ENCODE results near the gene HRH2.
"Not testable (repeated sequence)": the region's sequence is repeated elsewhere in the genome, so short reads cannot be mapped to it uniquely, and the experiment has no call there.

The HRH2 gene

GRCh38 chr5:175746851-175747250 lies 89.0 kb downstream of the HRH2 start:
- no CpG with 5 or more reads among the region's 2 CpGs for WGBS (ENCODE audit: insufficient coverage, insufficient read length)
- Histone ChIP-seq H3K36me3 (ENCODE audit: control insufficient read depth, insufficient read depth, low read length) (no peaks in the 10 kb centered on the region), H3K27me3 (ENCODE audit: control insufficient read depth, insufficient read depth, low read length) (no peaks in the 10 kb centered on the region), H3K9me3 (ENCODE audit: control insufficient read depth, insufficient read depth, low read length) (no peaks in the 10 kb centered on the region), H3K4me3 (ENCODE audit: low read length) (no peak overlapping the region), H3K4me1 (ENCODE audit: control insufficient read depth, insufficient read depth, low read length) (0 out of 2 replicates have a peak, but pooled peaks cover 1% of the 10 kb centered on the region), H3K27ac (ENCODE audit: low read length) (no peak overlapping the region)
- no peak for DNase-seq (ENCODE audit: low read depth, low spot score)

GRCh38 chr5:175747539-175748060 lies 89.7 kb downstream of the HRH2 start:
- Histone ChIP-seq H3K27ac (ENCODE audit: low read length) (no peak overlapping the region), H3K27me3 (ENCODE audit: control insufficient read depth, insufficient read depth, low read length) (no peaks in the 10 kb centered on the region), H3K4me3 (ENCODE audit: low read length) (no peak overlapping the region), H3K36me3 (ENCODE audit: control insufficient read depth, insufficient read depth, low read length) (no peaks in the 10 kb centered on the region), H3K4me1 (ENCODE audit: control insufficient read depth, insufficient read depth, low read length) (0 out of 2 replicates have a peak, but pooled peaks cover 1% of the 10 kb centered on the region), H3K9me3 (ENCODE audit: control insufficient read depth, insufficient read depth, low read length) (no peaks in the 10 kb centered on the region)
- no CpG with 5 or more reads among the region's 3 CpGs for WGBS (ENCODE audit: insufficient coverage, insufficient read length)
- no peak for DNase-seq (ENCODE audit: low read depth, low spot score)

GRCh38 chr5:175748650-175749049 lies 90.8 kb downstream of the HRH2 start:
- Histone ChIP-seq H3K27ac (ENCODE audit: low read length) (no peak overlapping the region), H3K9me3 (ENCODE audit: control insufficient read depth, insufficient read depth, low read length) (no peaks in the 10 kb centered on the region), H3K27me3 (ENCODE audit: control insufficient read depth, insufficient read depth, low read length) (no peaks in the 10 kb centered on the region), H3K4me3 (ENCODE audit: low read length) (no peak overlapping the region), H3K36me3 (ENCODE audit: control insufficient read depth, insufficient read depth, low read length) (no peaks in the 10 kb centered on the region), H3K4me1 (ENCODE audit: control insufficient read depth, insufficient read depth, low read length) (0 out of 2 replicates have a peak, but pooled peaks cover 1% of the 10 kb centered on the region)
- no peak for DNase-seq (ENCODE audit: low read depth, low spot score)
- no CpG with 5 or more reads among the region's 3 CpGs for WGBS (ENCODE audit: insufficient coverage, insufficient read length)

GRCh38 chr5:175749591-175749990 lies 91.7 kb downstream of the HRH2 start:
- DNase-seq (ENCODE audit: low read depth, low spot score): no peak
- no CpG with 5 or more reads among the region's 4 CpGs for WGBS (ENCODE audit: insufficient coverage, insufficient read length)

GRCh38 chr5:175750511-175750931 lies 92.7 kb downstream of the HRH2 start:
- no peaks in the 10 kb centered on the region for H3K27me3 ChIP-seq (ENCODE audit: control insufficient read depth, insufficient read depth, low read length)
- DNase-seq (ENCODE audit: low read depth, low spot score): no peak
- no CpG with 5 or more reads among the region's 14 CpGs for whole genome bisulfite sequencing (ENCODE audit: insufficient coverage, insufficient read length)

More at GRCh38 chr5:175749591-175749990, 91.7 kb downstream of the HRH2 start:
- Histone ChIP-seq H3K4me1 (ENCODE audit: control insufficient read depth, insufficient read depth, low read length) (no peaks in the 10 kb centered on the region), H3K27me3 (ENCODE audit: control insufficient read depth, insufficient read depth, low read length) (no peaks in the 10 kb centered on the region), H3K27ac (ENCODE audit: low read length) (no peak overlapping the region), H3K9me3 (ENCODE audit: control insufficient read depth, insufficient read depth, low read length) (no peaks in the 10 kb centered on the region), H3K4me3 (ENCODE audit: low read length) (no peak overlapping the region), H3K36me3 (ENCODE audit: control insufficient read depth, insufficient read depth, low read length) (no peaks in the 10 kb centered on the region)

GRCh38 chr5:175751369-175751768 lies 93.5 kb downstream of the HRH2 start:
- H3K36me3 ChIP-seq (ENCODE audit: control insufficient read depth, insufficient read depth, low read length): no peaks in the 10 kb centered on the region
- H3K9me3 ChIP-seq (ENCODE audit: control insufficient read depth, insufficient read depth, low read length): no peaks in the 10 kb centered on the region
- no peaks in the 10 kb centered on the region for H3K27me3 ChIP-seq (ENCODE audit: control insufficient read depth, insufficient read depth, low read length)
- no peak overlapping the region for H3K4me3 ChIP-seq (ENCODE audit: low read length)
- no peak for DNase-seq (ENCODE audit: low read depth, low spot score)
- no peaks in the 10 kb centered on the region for H3K4me1 ChIP-seq (ENCODE audit: control insufficient read depth, insufficient read depth, low read length)
- no peak overlapping the region for H3K27ac ChIP-seq (ENCODE audit: low read length)
- WGBS (ENCODE audit: insufficient coverage, insufficient read length): no CpG with 5 or more reads among the region's 5 CpGs

More at GRCh38 chr5:175750511-175750931, 92.7 kb downstream of the HRH2 start:
- H3K36me3 ChIP-seq (ENCODE audit: control insufficient read depth, insufficient read depth, low read length): no peaks in the 10 kb centered on the region
- no peaks in the 10 kb centered on the region for H3K9me3 ChIP-seq (ENCODE audit: control insufficient read depth, insufficient read depth, low read length)
- no peak overlapping the region for H3K4me3 ChIP-seq (ENCODE audit: low read length)
- no peak overlapping the region for H3K27ac ChIP-seq (ENCODE audit: low read length)
- H3K4me1 ChIP-seq (ENCODE audit: control insufficient read depth, insufficient read depth, low read length): no peaks in the 10 kb centered on the region

GRCh38 chr5:175752826-175753535 lies 95.1 kb downstream of the HRH2 start:
- H3K4me1 ChIP-seq (ENCODE audit: control insufficient read depth, insufficient read depth, low read length): no peaks in the 10 kb centered on the region
- H3K27me3 ChIP-seq (ENCODE audit: control insufficient read depth, insufficient read depth, low read length): no peaks in the 10 kb centered on the region
- no peaks in the 10 kb centered on the region for H3K9me3 ChIP-seq (ENCODE audit: control insufficient read depth, insufficient read depth, low read length)
- H3K36me3 ChIP-seq (ENCODE audit: control insufficient read depth, insufficient read depth, low read length): no peaks in the 10 kb centered on the region
- WGBS (ENCODE audit: insufficient coverage, insufficient read length): no CpG with 5 or more reads among the region's 10 CpGs
- no peak for DNase-seq (ENCODE audit: low read depth, low spot score)
- H3K27ac ChIP-seq (ENCODE audit: low read length): no peak overlapping the region
- no peak overlapping the region for H3K4me3 ChIP-seq (ENCODE audit: low read length)

GRCh38 chr5:175753536-175754402 lies 95.9 kb downstream of the HRH2 start:
- no peak overlapping the region for H3K27ac ChIP-seq (ENCODE audit: low read length)
- no peaks in the 10 kb centered on the region for H3K36me3 ChIP-seq (ENCODE audit: control insufficient read depth, insufficient read depth, low read length)
- no peak for DNase-seq (ENCODE audit: low read depth, low spot score)
- no peaks in the 10 kb centered on the region for H3K4me1 ChIP-seq (ENCODE audit: control insufficient read depth, insufficient read depth, low read length)
- no peaks in the 10 kb centered on the region for H3K27me3 ChIP-seq (ENCODE audit: control insufficient read depth, insufficient read depth, low read length)
- no CpG with 5 or more reads among the region's 19 CpGs for WGBS (ENCODE audit: insufficient coverage, insufficient read length)
- H3K9me3 ChIP-seq (ENCODE audit: control insufficient read depth, insufficient read depth, low read length): no peaks in the 10 kb centered on the region
- no peak overlapping the region for H3K4me3 ChIP-seq (ENCODE audit: low read length)

GRCh38 chr5:175759991-175760390 lies 102.1 kb downstream of the HRH2 start:
- H3K4me3 ChIP-seq (ENCODE audit: low read length); DNase-seq (ENCODE audit: low read depth, low spot score); H3K36me3 ChIP-seq (ENCODE audit: control insufficient read depth, insufficient read depth, low read length); H3K9me3 ChIP-seq (ENCODE audit: control insufficient read depth, insufficient read depth, low read length); H3K27me3 ChIP-seq (ENCODE audit: control insufficient read depth, insufficient read depth, low read length); H3K4me1 ChIP-seq (ENCODE audit: control insufficient read depth, insufficient read depth, low read length); H3K27ac ChIP-seq (ENCODE audit: low read length): not testable (repeated sequence)
- WGBS (ENCODE audit: insufficient coverage, insufficient read length): no CpG with 5 or more reads among the region's 1 CpG

Data from iPS DF 6.9 (cell line).